HCT116 (cell line): ENCODE measurements around the gene MEGF6. TPM values are rescaled to one million over a fixed set of nuclear protein-coding genes. Genes with fewer than 3 reads are reported as not detected.

Experiments used
- ATAC-seq: fragments of 200-7000 bp; cut with Tn5 transposase; 2 replicates; pipeline ENCODE4 v1.9.1; 2020; ENCODE audit warnings: mild to moderate bottlenecking, moderate library complexity
- BruUV-seq: library from RNA; stranded (reverse); fragments of 400-500 nt; replicated peaks from 2 replicates; lab custom pipeline; 2021; lab: Mats Ljungman, UMichigan
- CTCF ChIA-PET: fragments of 300-600 bp; sonication (Branson Sonifier 250); formaldehyde crosslinking; loops from one replicate; lab custom pipeline; 2021; ENCODE audit warnings: antibody characterized with exemption; lab: Charles Lee
- POLR2A ChIA-PET: fragments of 300-600, 350-600 bp; sonication (Branson Sonifier 250); formaldehyde crosslinking; loops from one replicate; lab custom pipeline; 2021; ENCODE audit warnings: antibody characterized with exemption; lab: Charles Lee
- RAD21 ChIA-PET, 2 experiments: fragments of 300-600 bp; sonication (Branson Sonifier 250); formaldehyde crosslinking; loops; one replicate each; lab custom pipeline; 2023; ENCODE audit warnings: low total read pairs in 2 of 2; ENCODE audit not compliant: uncharacterized antibody in 2 of 2, unreplicated experiment in 2 of 2, low non-redundant PET in 1 of 2; lab: Charles Lee
- DNase-seq: peaks from one replicate; pipeline ENCODE4 v3.0.0-alpha.2; 2010; ENCODE audit warnings: low read depth, low spot score
- H2AFZ ChIP-seq: fragments of 200-600 bp; shearing (Covaris generic), sonication (generic); 2 replicates; pipeline ENCODE4 v1.6.1; 2017; ENCODE audit warnings: low read depth, mixed run types, mixed read lengths, antibody characterized with exemption, low read length; ENCODE audit not compliant: poor library complexity, severe bottlenecking
- H3K27ac ChIP-seq: 2 replicates; pipeline ENCODE4 v1.5.1; 2012; ENCODE audit warnings: low read depth, low read length
- H3K27me3 ChIP-seq: fragments of 200-600 bp; sonication (generic); 2 replicates; pipeline ENCODE4 v1.6.1; 2016; ENCODE audit warnings: mixed run types, low read length, mixed read lengths; ENCODE audit not compliant: insufficient read depth
- H3K36me3 ChIP-seq, 2 experiments: fragments of 200-500 bp in 1 of 2; fragments of 200-600 bp in 1 of 2; sonication (Bioruptor generic) in 1 of 2; sonication (generic) in 1 of 2; 2 replicates each; pipeline versions ENCODE4 v1.5.1 to v1.6.1; 2014 to 2016; ENCODE audit warnings: low read length in 2 of 2, inconsistent platforms in 1 of 2, mixed read lengths in 1 of 2, mixed run types in 1 of 2; ENCODE audit not compliant: insufficient read depth in 2 of 2, control insufficient read depth in 1 of 2
- H3K4me1 ChIP-seq, 2 experiments: fragments of 200-600 bp in 1 of 2; sonication (generic) in 1 of 2; 2 replicates each; pipeline versions ENCODE4 v1.5.1 to v1.6.1; 2012 to 2017; ENCODE audit warnings: low read length in 2 of 2, inconsistent platforms in 1 of 2, mild to moderate bottlenecking in 1 of 2, mixed read lengths in 1 of 2, mixed run types in 1 of 2, moderate library complexity in 1 of 2; ENCODE audit not compliant: insufficient read depth in 2 of 2, control insufficient read depth in 1 of 2
- H3K4me2 ChIP-seq: fragments of 200-600 bp; sonication (generic); 2 replicates; pipeline ENCODE4 v1.6.1; 2017; ENCODE audit warnings: mixed run types, low read length, mixed read lengths
- H3K4me3 ChIP-seq, 2 experiments: fragments of 200-600 bp in 1 of 2; sonication (generic) in 1 of 2; replicated peaks in 1 of 2; 2 replicates each; pipeline ENCODE4 v1.5.1; 2011 to 2016; ENCODE audit warnings: low read length in 2 of 2, control low read depth in 1 of 2, low read depth in 1 of 2, mild to moderate bottlenecking in 1 of 2, mixed read lengths in 1 of 2, mixed run types in 1 of 2
- H3K79me2 ChIP-seq: fragments of 200-600 bp; sonication (generic); 2 replicates; pipeline ENCODE4 v1.6.1; 2017; ENCODE audit warnings: mild to moderate bottlenecking, mixed run types, low read length, moderate library complexity, mixed read lengths; ENCODE audit not compliant: insufficient read depth
- H3K9ac ChIP-seq: fragments of 200-600 bp; sonication (generic); 2 replicates; pipeline ENCODE4 v1.6.1; 2016; ENCODE audit warnings: low read length, mixed read lengths
- H3K9me2 ChIP-seq: fragments of 200-600 bp; sonication (generic), shearing (Covaris generic); 2 replicates; pipeline ENCODE4 v1.6.1; 2017; ENCODE audit warnings: mixed run types, mild to moderate bottlenecking, moderate library complexity; ENCODE audit not compliant: insufficient read depth
- H3K9me3 ChIP-seq, 2 experiments: fragments of 200-500 bp in 1 of 2; fragments of 200-600 bp in 1 of 2; sonication (Bioruptor generic) in 1 of 2; sonication (generic) in 1 of 2; 2 replicates each; pipeline ENCODE4 v1.6.1; 2014 to 2017; ENCODE audit warnings: low read length in 2 of 2, mixed read lengths in 2 of 2, inconsistent platforms in 1 of 2, low read depth in 1 of 2, mild to moderate bottlenecking in 1 of 2, mixed run types in 1 of 2, moderate library complexity in 1 of 2; ENCODE audit not compliant: control insufficient read depth in 1 of 2, insufficient read depth in 1 of 2
- H4K20me1 ChIP-seq: fragments of 200-600 bp; sonication (generic), shearing (Covaris generic); 2 replicates; pipeline ENCODE4 v1.6.1; 2017; ENCODE audit warnings: mixed run types, mild to moderate bottlenecking, moderate library complexity; ENCODE audit not compliant: insufficient read depth
- CBX3 ChIP-seq: IDR thresholded peaks from 2 replicates; pipeline ENCODE4 v1.6.1; 2012; ENCODE audit warnings: low read depth
- CTCF ChIP-seq, 3 experiments: fragments of 200-600 bp in 1 of 3; sonication (generic) in 1 of 3; IDR thresholded peaks in 2 of 3; conservative IDR thresholded peaks in 1 of 3; 2 replicates each; pipeline ENCODE4 v1.5.1; 2012 to 2017; ENCODE audit warnings: low read depth in 2 of 3, low read length in 2 of 3, antibody characterized with exemption in 1 of 3, borderline replicate concordance in 1 of 3, control low read depth in 1 of 3, mild to moderate bottlenecking in 1 of 3, mixed read lengths in 1 of 3, mixed run types in 1 of 3, moderate library complexity in 1 of 3; ENCODE audit not compliant: insufficient read depth in 1 of 3
- EGR1 ChIP-seq: IDR thresholded peaks from 2 replicates; pipeline ENCODE4 v1.6.1; 2012; ENCODE audit warnings: low read depth
- ELF1 ChIP-seq: IDR thresholded peaks from 2 replicates; pipeline ENCODE4 v1.6.1; 2012; ENCODE audit warnings: low read depth, borderline replicate concordance
- EZH2 ChIP-seq: fragments of 200-600 bp; sonication (generic); IDR thresholded peaks from 2 replicates; pipeline ENCODE4 v1.6.1; 2017; ENCODE audit warnings: antibody characterized with exemption, mixed run types
- EZH2phosphoT487 ChIP-seq: fragments of 200-600 bp; IDR thresholded peaks from 2 replicates; pipeline ENCODE4 v1.6.1; 2018; ENCODE audit warnings: antibody characterized with exemption, borderline replicate concordance
- FOSL1 ChIP-seq: IDR thresholded peaks from 2 replicates; pipeline ENCODE4 v1.6.1; 2012; ENCODE audit warnings: low read depth
- JUND ChIP-seq: IDR thresholded peaks from 2 replicates; pipeline ENCODE4 v1.6.1; 2012
- MAX ChIP-seq: IDR thresholded peaks from 2 replicates; pipeline ENCODE4 v1.6.1; 2012
- POLR2A ChIP-seq: IDR thresholded peaks from 2 replicates; pipeline ENCODE4 v1.7.0; 2011; ENCODE audit warnings: borderline replicate concordance; ENCODE audit not compliant: insufficient read depth, insufficient read length; ENCODE audit errors: extremely low read depth
- POLR2AphosphoS5 ChIP-seq: IDR thresholded peaks from 2 replicates; pipeline ENCODE4 v1.6.1; 2011; ENCODE audit warnings: mild to moderate bottlenecking, low read depth, low read length, moderate library complexity
- REST ChIP-seq: IDR thresholded peaks from 2 replicates; pipeline ENCODE4 v1.6.1; 2012; ENCODE audit warnings: low read depth
- SIN3A ChIP-seq: IDR thresholded peaks from 2 replicates; pipeline ENCODE4 v1.6.1; 2012; ENCODE audit warnings: low read depth
- SP1 ChIP-seq: IDR thresholded peaks from 2 replicates; pipeline ENCODE4 v1.6.1; 2012; ENCODE audit warnings: low read depth
- ZFX ChIP-seq: fragments of 450-650 bp; IDR thresholded peaks from 2 replicates; pipeline ENCODE4 v1.6.1; 2017
- ZNF274 ChIP-seq: fragments of 200-500 bp; sonication (Bioruptor generic); IDR thresholded peaks from 2 replicates; pipeline ENCODE4 v1.6.1; 2014; ENCODE audit warnings: mild to moderate bottlenecking, low read depth, low read length, inconsistent platforms
- intact Hi-C: fragments of 100-400 bp; cut with micrococcal nuclease; formaldehyde crosslinking; loops from 2 replicates; pipeline ENCODE4 v1.10.0; 2022
- total RNA-seq: library from RNA; stranded (reverse); gene quantifications from one replicate; pipeline ENCODE4 v1.2.1, GENCODE V29; 2021; ENCODE audit not compliant: unreplicated experiment

The MEGF6 gene
- total RNA-seq, 1 experiment from 2014 or later: 47.6 TPM

- Histone ChIP-seq H3K4me3 (no peak overlapping the region), H3K4me1 (peaks cover 12 to 19% of the 10 kb centered on the region in 2 experiments; a peak in 3 of 4 replicates), H3K9ac (no peak overlapping the region), H3K79me2 (no peaks in the 10 kb centered on the region), H3K27ac (no peak overlapping the region), H3K36me3 (peaks cover 0 to 3% of the 10 kb centered on the region in 2 experiments; a peak in 1 of 4 replicates), H3K9me2 (no peaks in the 10 kb centered on the region), H2AFZ (no peak overlapping the region), H4K20me1 (no peaks in the 10 kb centered on the region), H3K27me3 (no peaks in the 10 kb centered on the region), H3K4me2 (no peak overlapping the region), H3K9me3 (no peaks in the 10 kb centered on the region)
- ATAC-seq (no peak), DNase-seq (no peak)
- CTCF ChIA-PET: interaction anchor here (1.6 kb wide), 1 partner anchor 13 kb away, joined by 4 read pairs; no protein-coding TSS in a partner anchor
- intact Hi-C loops: no loop called here
- TF ChIP-seq SP1 (no peak), SIN3A (no peak), EZH2phosphoT487 (no peak), JUND (no peak), ZNF274 (no peak), ZFX (no peak), ELF1 (no peak), POLR2AphosphoS5 (no peak), EGR1 (no peak), FOSL1 (no peak), CTCF (IDR thresholded peaks at IDR 0.05 in 2 of 3, conservative IDR thresholded peaks at IDR 0.05 in 1 of 3; ENCODE audit: borderline replicate concordance in 1 of 3, insufficient read depth in 1 of 3, low read depth in 2 of 3, low read length in 2 of 3) (no peak), EZH2 (no peak), CBX3 (no peak), POLR2A (no peak), MAX (no peak), REST (no peak)
- RAD21 ChIA-PET: no interaction called here
- BruUV-seq: no TSS peak
- POLR2A ChIA-PET: no interaction called here
Observed at GRCh38 chr1:3478187-3478586, 133.1 kb downstream of the MEGF6 start.
